NCI-H1105 treated with DMSO at 0.1 percent for 48 hours (cell line): ENCODE measurements around the gene LIN37.

ENCODE experiments used
- DNase-seq: peaks from one replicate; lab custom pipeline; 2025; lab: John Stamatoyannopoulos, UW

The LIN37 gene

GRCh38 chr19:35775046-35775297 lies 26.6 kb downstream of the LIN37 start:
- DNase-seq, result no peak

- peak; percentile 98 for DNase-seq
These were observed 27.1 kb downstream of the LIN37 start, which contains the start of gene ARHGAP33 for GRCh38 chr19:35775298-35776101. ARHGAP33 (plus strand) TSS chr19:35775564; CDS start chr19:35775659, 95 bp downstream.

DNA sequence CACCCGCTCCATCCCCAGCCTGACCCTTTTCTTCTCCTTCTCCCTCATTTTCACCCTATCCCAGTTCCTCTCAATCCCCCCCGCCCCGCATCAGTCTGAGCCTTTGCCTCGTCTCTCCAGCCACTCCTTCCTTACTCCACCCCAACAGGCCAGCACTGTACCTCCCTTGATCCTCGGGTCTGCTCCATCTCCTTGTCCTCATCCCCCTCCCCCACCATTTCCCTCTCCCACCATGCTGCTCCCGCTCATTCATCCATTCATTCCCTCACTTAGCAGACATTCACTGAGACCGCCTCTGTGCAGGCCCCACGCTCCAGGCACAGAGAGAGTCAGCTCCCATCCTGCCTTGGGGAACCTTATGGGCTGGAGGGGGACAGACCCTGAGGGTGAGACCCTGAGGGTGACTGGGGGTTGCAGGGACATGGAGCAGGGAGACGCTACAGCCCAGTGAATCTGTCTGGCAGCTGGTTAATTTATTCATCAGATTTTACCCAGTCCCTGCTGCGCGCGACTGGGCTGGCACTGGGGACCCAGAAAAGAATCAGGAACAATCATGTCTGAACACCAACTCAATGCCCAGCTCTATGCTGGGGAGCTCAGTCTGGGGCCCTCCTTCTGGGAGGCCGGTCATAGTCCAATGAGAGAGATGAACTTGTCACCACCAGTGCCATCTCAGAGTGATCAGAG lies 27.9 kb downstream of the LIN37 start:
- DNase-seq, result no peak

DNA sequence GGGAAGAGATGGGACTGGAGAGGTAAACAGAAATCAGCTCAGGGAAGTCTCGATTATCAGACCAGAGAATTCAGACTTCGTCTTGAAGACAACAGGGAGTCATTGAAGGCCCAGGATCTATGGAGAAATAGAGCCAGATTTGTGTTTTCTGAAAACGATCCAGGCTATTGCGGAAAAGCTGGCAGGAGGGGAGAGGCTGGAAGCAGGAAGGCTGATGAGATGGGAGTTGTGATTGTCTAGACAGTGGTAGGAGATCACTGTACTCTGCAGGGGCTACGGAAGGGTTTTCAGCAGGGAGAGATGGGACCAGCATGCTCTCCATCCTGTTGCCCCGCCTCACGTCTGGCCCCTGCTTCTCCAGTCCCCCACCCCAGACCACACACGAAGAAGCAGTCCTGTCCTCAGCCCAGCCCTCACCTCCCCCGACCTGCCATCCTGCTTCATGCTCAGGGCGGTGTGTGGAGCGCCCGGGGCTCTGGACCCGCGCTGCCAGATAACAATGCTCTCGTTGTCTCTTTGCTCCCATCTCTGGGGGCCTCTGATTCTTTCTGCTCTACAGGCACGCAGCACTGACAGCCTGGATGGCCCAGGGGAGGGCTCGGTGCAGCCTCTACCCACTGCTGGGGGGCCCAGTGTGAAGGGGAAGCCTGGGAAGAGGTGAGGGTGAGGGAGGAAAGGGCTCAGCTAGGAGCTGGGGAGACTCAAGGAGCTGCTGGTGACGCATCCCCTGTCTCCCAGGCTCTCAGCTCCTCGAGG lies 28.9 kb downstream of the LIN37 start:
- no peak for DNase-seq

DNA sequence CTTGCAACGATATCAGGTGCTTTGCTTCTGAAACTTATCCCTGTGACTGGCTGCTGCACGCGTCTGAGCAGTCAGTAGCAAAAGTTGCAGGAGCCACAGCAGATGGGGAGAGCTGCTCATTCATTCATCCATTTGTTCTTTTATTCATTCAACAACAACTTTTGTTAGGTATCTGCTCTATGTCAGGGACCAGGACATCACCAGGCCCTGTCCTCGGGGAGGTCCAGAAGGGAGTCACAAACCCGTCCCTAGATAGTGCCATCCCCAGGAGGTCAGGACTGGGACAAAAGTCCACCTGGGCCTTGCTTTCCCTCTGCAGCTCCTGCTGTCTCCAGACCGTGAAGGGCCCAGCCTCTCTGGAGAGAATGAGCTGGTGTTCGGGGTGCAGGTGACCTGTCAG lies 29.6 kb downstream of the LIN37 start:
- DNase-seq, result no peak

GRCh38 chr19:35779033-35779432 lies 30.7 kb downstream of the LIN37 start:
- DNase-seq, result no peak

DNA sequence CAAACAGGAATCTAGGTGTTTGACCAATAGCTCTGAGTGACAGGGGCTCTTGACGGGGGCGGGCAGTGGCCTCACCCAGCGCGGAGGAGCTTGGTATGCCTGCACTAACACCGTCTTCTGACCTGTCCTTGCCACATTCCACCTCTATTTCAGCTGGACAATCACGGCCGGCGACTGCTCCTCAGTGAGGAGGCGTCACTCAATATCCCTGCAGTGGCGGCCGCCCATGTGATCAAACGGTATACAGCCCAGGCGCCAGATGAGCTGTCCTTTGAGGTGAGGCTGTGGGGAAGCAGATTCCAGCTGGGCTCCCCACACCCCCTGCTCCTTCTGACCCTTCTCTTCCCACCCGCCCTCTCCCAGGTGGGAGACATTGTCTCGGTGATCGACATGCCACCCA lies 31.7 kb downstream of the LIN37 start:
- no peak for DNase-seq

DNA sequence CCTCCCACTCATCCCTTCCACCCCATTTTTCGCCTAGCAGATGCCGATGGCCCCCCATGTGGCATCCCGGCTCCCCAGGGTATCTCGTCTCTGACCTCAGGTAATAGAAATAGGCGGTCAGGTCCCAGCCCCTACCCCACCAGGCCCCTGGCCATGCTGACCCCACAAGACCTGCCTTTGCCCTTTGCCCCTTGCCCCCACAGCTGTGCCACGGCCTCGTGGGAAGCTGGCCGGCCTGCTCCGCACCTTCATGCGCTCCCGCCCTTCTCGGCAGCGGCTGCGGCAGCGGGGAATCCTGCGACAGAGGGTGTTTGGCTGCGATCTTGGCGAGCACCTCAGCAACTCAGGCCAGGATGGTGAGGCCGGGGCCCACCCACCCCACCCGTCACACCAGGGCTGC lies 32.3 kb downstream of the LIN37 start:
- no peak for DNase-seq

GRCh38 chr19:35781650-35782049 lies 33.3 kb downstream of the LIN37 start:
- DNase-seq, result no peak

GRCh38 chr19:35782589-35782988 lies 34.2 kb downstream of the LIN37 start:
- no peak for DNase-seq

GRCh38 chr19:35783469-35784434 lies 35.4 kb downstream of the LIN37 start:
- no peak for DNase-seq

- DNase-seq, result no peak
These were observed 36.3 kb downstream of the LIN37 start for GRCh38 chr19:35784503-35785338.

DNA sequence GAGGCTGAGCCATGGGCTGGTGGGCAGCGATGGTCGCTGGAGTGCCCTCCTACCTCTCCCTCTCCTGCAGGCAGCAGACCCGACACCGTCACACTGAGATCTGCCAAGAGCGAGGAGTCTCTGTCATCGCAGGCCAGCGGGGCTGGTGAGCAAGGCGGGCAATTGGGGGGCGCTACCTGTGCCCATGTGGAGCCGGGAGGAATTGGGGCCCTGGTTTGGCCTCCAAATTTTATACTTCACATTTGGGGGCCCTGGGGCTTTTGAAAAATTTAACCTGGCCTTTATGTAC lies 36.9 kb downstream of the LIN37 start:
- DNase-seq, result no peak

DNA sequence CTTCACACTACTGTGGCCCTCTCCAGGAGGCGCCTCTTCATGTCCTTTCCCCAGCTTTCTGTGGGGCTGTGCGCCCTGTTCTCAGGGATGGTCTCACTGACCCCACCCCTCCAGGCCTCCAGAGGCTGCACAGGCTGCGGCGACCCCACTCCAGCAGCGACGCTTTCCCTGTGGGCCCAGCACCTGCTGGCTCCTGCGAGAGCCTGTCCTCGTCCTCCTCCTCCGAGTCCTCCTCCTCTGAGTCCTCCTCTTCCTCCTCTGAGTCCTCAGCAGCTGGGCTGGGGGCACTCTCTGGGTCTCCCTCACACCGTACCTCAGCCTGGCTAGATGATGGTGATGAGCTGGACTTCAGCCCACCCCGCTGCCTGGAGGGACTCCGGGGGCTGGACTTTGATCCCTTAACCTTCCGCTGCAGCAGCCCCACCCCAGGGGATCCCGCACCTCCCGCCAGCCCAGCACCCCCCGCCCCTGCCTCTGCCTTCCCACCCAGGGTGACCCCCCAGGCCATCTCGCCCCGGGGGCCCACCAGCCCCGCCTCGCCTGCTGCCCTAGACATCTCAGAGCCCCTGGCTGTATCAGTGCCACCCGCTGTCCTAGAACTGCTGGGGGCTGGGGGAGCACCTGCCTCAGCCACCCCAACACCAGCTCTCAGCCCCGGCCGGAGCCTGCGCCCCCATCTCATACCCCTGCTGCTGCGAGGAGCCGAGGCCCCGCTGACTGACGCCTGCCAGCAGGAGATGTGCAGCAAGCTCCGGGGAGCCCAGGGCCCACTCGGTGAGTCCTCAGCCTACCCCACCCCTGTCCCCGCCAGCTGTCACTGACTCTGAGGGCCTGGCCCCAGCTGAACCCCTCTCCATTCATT lies 38.2 kb downstream of the LIN37 start:
- no peak for DNase-seq

DNA sequence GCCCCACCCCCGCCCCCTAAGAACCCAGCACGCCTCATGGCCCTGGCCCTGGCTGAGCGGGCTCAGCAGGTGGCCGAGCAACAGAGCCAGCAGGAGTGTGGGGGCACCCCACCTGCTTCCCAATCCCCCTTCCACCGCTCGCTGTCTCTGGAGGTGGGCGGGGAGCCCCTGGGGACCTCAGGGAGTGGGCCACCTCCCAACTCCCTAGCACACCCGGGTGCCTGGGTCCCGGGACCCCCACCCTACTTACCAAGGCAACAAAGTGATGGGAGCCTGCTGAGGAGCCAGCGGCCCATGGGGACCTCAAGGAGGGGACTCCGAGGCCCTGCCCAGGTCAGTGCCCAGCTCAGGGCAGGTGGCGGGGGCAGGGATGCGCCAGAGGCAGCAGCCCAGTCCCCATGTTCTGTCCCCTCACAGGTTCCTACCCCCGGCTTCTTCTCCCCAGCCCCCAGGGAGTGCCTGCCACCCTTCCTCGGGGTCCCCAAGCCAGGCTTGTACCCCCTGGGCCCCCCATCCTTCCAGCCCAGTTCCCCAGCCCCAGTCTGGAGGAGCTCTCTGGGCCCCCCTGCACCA lies 38.9 kb downstream of the LIN37 start:
- no peak for DNase-seq

GRCh38 chr19:35788205-35788960 lies 40.0 kb downstream of the LIN37 start:
- DNase-seq, result no peak

DNA sequence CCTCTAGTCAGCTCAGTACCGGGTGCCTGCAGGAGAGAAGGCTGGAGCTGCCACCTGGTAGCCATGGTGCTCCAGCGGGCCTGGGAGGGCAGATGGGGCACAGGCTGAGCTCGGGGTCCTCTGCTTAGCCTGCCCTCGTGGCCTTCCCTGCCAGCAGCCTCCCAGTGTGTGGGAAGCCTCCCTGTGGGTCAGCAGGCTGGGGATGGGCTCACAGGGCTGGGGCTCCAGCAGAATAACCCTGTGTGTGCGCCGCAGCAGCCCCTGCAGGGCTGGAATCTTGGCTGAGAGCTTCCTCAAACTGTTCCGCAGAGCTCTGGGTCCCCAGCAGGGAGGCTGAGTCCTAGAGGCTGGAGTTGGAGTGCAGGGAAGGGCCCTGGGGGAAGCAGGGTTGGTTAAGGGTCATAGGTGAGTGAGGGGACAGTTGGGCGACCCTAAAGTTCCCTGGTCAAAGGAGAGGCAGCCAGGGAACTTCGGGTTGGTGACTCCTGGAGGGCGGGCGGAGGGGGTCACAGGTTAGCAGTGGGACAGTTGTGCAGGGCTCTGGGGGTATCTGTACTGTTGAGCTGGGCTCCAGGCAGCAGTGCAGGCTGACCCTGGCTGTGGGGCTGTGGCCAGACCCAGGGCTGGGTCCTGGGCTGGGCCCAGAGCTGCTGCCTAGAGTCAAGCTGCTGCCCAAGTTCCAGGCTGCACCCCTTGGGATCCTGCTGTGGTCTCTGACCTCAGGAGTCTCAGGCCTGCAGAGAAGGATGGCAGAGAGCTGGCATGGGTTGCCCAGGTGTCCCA lies 41.0 kb downstream of the LIN37 start:
- no peak for DNase-seq
